ENCODE measurements around the gene COX4I1.

COX4I1 gene

GRCh38 chr16:85767531-85767930 lies 32.0 kb upstream of the COX4I1 start:
- peak; percentile 83 for DNase-seq (ENCODE audit: low read depth)

GRCh38 chr16:85768199-85768598 lies 31.3 kb upstream of the COX4I1 start:
- no peak for DNase-seq (ENCODE audit: low read depth)

- no peak for DNase-seq (ENCODE audit: low read depth)
Observed at GRCh38 chr16:85770741-85771140, 28.8 kb upstream of the COX4I1 start.

GRCh38 chr16:85773044-85773443 lies 26.5 kb upstream of the COX4I1 start:
- DNase-seq (ENCODE audit: low read depth) = no peak

GRCh38 chr16:85774136-85774535 lies 25.4 kb upstream of the COX4I1 start:
- DNase-seq (ENCODE audit: low read depth) = no peak

- DNase-seq (ENCODE audit: low read depth) = no peak
Observed at GRCh38 chr16:85774811-85775210, 24.7 kb upstream of the COX4I1 start.

GRCh38 chr16:85777583-85778310 lies 21.7 kb upstream of the COX4I1 start:
- DNase-seq (ENCODE audit: low read depth) = peak; percentile 31

GRCh38 chr16:85778873-85779272 lies 20.6 kb upstream of the COX4I1 start:
- DNase-seq (ENCODE audit: low read depth) = no peak

GRCh38 chr16:85780281-85780680 lies 19.2 kb upstream of the COX4I1 start:
- no peak for DNase-seq (ENCODE audit: low read depth)

- no peak for DNase-seq (ENCODE audit: low read depth)
Observed at GRCh38 chr16:85781156-85781555, 18.3 kb upstream of the COX4I1 start.

GRCh38 chr16:85781695-85782370 lies 17.7 kb upstream of the COX4I1 start:
- peak; percentile 31 for DNase-seq (ENCODE audit: low read depth)

- DNase-seq (ENCODE audit: low read depth) = peak; percentile 17
Observed at GRCh38 chr16:85782451-85782850, 17.0 kb upstream of the COX4I1 start.

GRCh38 chr16:85783441-85783840 lies 16.1 kb upstream of the COX4I1 start:
- DNase-seq (ENCODE audit: low read depth) = no peak

GRCh38 chr16:85784813-85785212 lies 14.7 kb upstream of the COX4I1 start:
- DNase-seq (ENCODE audit: low read depth) = no peak

GRCh38 chr16:85785927-85786326 lies 13.6 kb upstream of the COX4I1 start:
- DNase-seq (ENCODE audit: low read depth) = peak; percentile 71

- DNase-seq (ENCODE audit: low read depth) = no peak
Observed at GRCh38 chr16:85788819-85789218, 10.7 kb upstream of the COX4I1 start.

- DNase-seq (ENCODE audit: low read depth) = no peak
Observed at GRCh38 chr16:85789773-85790172, 9.7 kb upstream of the COX4I1 start.

- no peak for DNase-seq (ENCODE audit: low read depth)
Observed at GRCh38 chr16:85793662-85794298, 5.7 kb upstream of the COX4I1 start.

GRCh38 chr16:85794696-85795095 lies 4.8 kb upstream of the COX4I1 start:
- DNase-seq (ENCODE audit: low read depth) = no peak

- DNase-seq (ENCODE audit: low read depth) = no peak
Observed at GRCh38 chr16:85796152-85796551, 3.3 kb upstream of the COX4I1 start.

GRCh38 chr16:85796599-85796998 lies 2.9 kb upstream of the COX4I1 start:
- DNase-seq (ENCODE audit: low read depth) = no peak

GRCh38 chr16:85798283-85798776 lies 1.2 kb upstream of the COX4I1 start:
- peak; percentile 9 for DNase-seq (ENCODE audit: low read depth)

GRCh38 chr16:85798901-85799496 lies 496 bp upstream of the COX4I1 start:
- DNase-seq (ENCODE audit: low read depth) = peak; percentile 35
